H9 (cell line): ENCODE results near the gene PCDHGA9. TPM values are rescaled to one million over a fixed set of nuclear protein-coding genes. Genes with fewer than 3 reads are reported as not detected.
"Not testable (repeated sequence)": the region's sequence is repeated elsewhere in the genome, so short reads cannot be mapped to it uniquely, and the experiment has no call there.

ENCODE experiments used
- DNase-seq: peaks from one replicate; pipeline ENCODE4 v3.0.0-alpha.2; 2017
- H2AFZ ChIP-seq: one replicate; pipeline ENCODE4 v1.6.1; 2013; ENCODE audit warnings: mild to moderate bottlenecking, low read length, control low read depth, moderate library complexity
- H2AK5ac ChIP-seq: 2 replicates; pipeline ENCODE4 v1.6.1; 2013; ENCODE audit warnings: low read length, control low read depth, mixed read lengths; ENCODE audit not compliant: insufficient read length
- H2BK120ac ChIP-seq: one replicate; pipeline ENCODE4 v1.6.1; 2013; ENCODE audit warnings: low read depth, mild to moderate bottlenecking, low read length, control low read depth, inconsistent platforms; ENCODE audit not compliant: poor library complexity, severe bottlenecking
- H2BK12ac ChIP-seq: 2 replicates; pipeline ENCODE4 v1.6.1; 2013; ENCODE audit warnings: low read length, control low read depth, mixed read lengths, low read depth; ENCODE audit not compliant: insufficient read length
- H2BK15ac ChIP-seq: 2 replicates; pipeline ENCODE4 v1.6.1; 2013; ENCODE audit warnings: low read depth, low read length, control low read depth
- H2BK20ac ChIP-seq: one replicate; pipeline ENCODE4 v1.6.1; 2013; ENCODE audit warnings: low read depth, mild to moderate bottlenecking, low read length, control low read depth, inconsistent platforms; ENCODE audit not compliant: poor library complexity, severe bottlenecking
- H2BK5ac ChIP-seq: 2 replicates; pipeline ENCODE4 v1.6.1; 2013; ENCODE audit warnings: low read length, control low read depth, mixed read lengths; ENCODE audit not compliant: insufficient read length
- H3K14ac ChIP-seq: 2 replicates; pipeline ENCODE4 v1.6.1; 2013; ENCODE audit warnings: low read length, control low read depth; ENCODE audit not compliant: insufficient read depth
- H3K18ac ChIP-seq: 2 replicates; pipeline ENCODE4 v1.6.1; 2013; ENCODE audit warnings: low read depth, mild to moderate bottlenecking, mixed read lengths, low read length, control low read depth; ENCODE audit not compliant: insufficient read length
- H3K23ac ChIP-seq: 2 replicates; pipeline ENCODE4 v1.6.1; 2013; ENCODE audit warnings: low read length, control low read depth, mixed read lengths, low read depth; ENCODE audit not compliant: insufficient read length
- H3K23me2 ChIP-seq: 2 replicates; pipeline ENCODE4 v1.6.1; 2013; ENCODE audit warnings: low read depth, mild to moderate bottlenecking, mixed read lengths, low read length, control low read depth; ENCODE audit not compliant: insufficient read length, poor library complexity, severe bottlenecking
- H3K27ac ChIP-seq: 2 replicates; pipeline ENCODE4 v1.5.1; 2013; ENCODE audit warnings: low read length, control low read depth, mixed read lengths, low read depth; ENCODE audit not compliant: insufficient read length
- H3K27me3 ChIP-seq: 2 replicates; pipeline ENCODE4 v1.6.1; 2013; ENCODE audit warnings: low read length, control low read depth, inconsistent platforms; ENCODE audit not compliant: insufficient read depth
- H3K4ac ChIP-seq: 2 replicates; pipeline ENCODE4 v1.6.1; 2013; ENCODE audit warnings: low read depth, mild to moderate bottlenecking, control low read depth, inconsistent platforms, low read length, moderate library complexity
- H3K4me1 ChIP-seq: 2 replicates; pipeline ENCODE4 v1.6.1; 2013; ENCODE audit warnings: low read length, control low read depth, inconsistent platforms; ENCODE audit not compliant: insufficient read depth
- H3K4me2 ChIP-seq: 2 replicates; pipeline ENCODE4 v1.6.1; 2013; ENCODE audit warnings: low read length, control low read depth, mixed read lengths; ENCODE audit not compliant: insufficient read length, insufficient read depth
- H3K56ac ChIP-seq: 2 replicates; pipeline ENCODE4 v1.6.1; 2013; ENCODE audit warnings: low read depth, mild to moderate bottlenecking, mixed read lengths, low read length, control low read depth; ENCODE audit not compliant: insufficient read length
- H3K79me1 ChIP-seq: 2 replicates; pipeline ENCODE4 v1.6.1; 2013; ENCODE audit warnings: low read depth, mild to moderate bottlenecking, moderate library complexity, low read length, control low read depth, inconsistent platforms; ENCODE audit not compliant: insufficient read depth, poor library complexity, severe bottlenecking
- H3K79me2 ChIP-seq: 2 replicates; pipeline ENCODE4 v1.6.1; 2013; ENCODE audit warnings: low read length, control low read depth, inconsistent platforms; ENCODE audit not compliant: insufficient read depth
- H3K9ac ChIP-seq: 2 replicates; pipeline ENCODE4 v1.6.1; 2013; ENCODE audit warnings: low read length, control low read depth, mixed read lengths; ENCODE audit not compliant: insufficient read length; ENCODE audit errors: extremely low read depth
- H3K9me3 ChIP-seq: one replicate; pipeline ENCODE4 v1.6.1; 2013; ENCODE audit warnings: low read depth, low read length, inconsistent platforms; ENCODE audit not compliant: control insufficient read depth
- H3T11ph ChIP-seq: one replicate; pipeline ENCODE4 v1.6.1; 2013; ENCODE audit warnings: mild to moderate bottlenecking, low read length, control low read depth, inconsistent platforms
- H4K20me1 ChIP-seq: one replicate; pipeline ENCODE4 v1.6.1; 2013; ENCODE audit not compliant: control insufficient read depth, insufficient read length, insufficient read depth
- H4K5ac ChIP-seq: 2 replicates; pipeline ENCODE4 v1.6.1; 2013; ENCODE audit warnings: low read depth, mild to moderate bottlenecking, mixed read lengths, low read length, control low read depth; ENCODE audit not compliant: insufficient read length
- H4K8ac ChIP-seq: replicated peaks from 2 replicates; pipeline ENCODE4 v1.6.1; 2013; ENCODE audit warnings: low read length, control low read depth, mixed read lengths, low read depth; ENCODE audit not compliant: insufficient read length
- H4K91ac ChIP-seq: 2 replicates; pipeline ENCODE4 v1.6.1; 2013; ENCODE audit warnings: low read depth, mild to moderate bottlenecking, moderate library complexity, mixed read lengths, low read length, control low read depth; ENCODE audit not compliant: insufficient read length
- H3K27ac Mint-ChIP-seq, 3 experiments: 2 replicates in 2 of 3; 3 replicates in 1 of 3; pipeline ENCODE4 v1.8.0; 2020 to 2021; ENCODE audit warnings: mixed read lengths in 3 of 3, mild to moderate bottlenecking in 1 of 3, moderate library complexity in 1 of 3
- H3K27me3 Mint-ChIP-seq: 2 replicates; pipeline ENCODE4 v1.8.0; 2021; ENCODE audit warnings: low read depth, mild to moderate bottlenecking, moderate library complexity, mixed read lengths
- H3K36me3 Mint-ChIP-seq, 3 experiments: 2 replicates in 2 of 3; 3 replicates in 1 of 3; pipeline ENCODE4 v1.8.0; 2020 to 2021; ENCODE audit warnings: low read depth in 3 of 3, mixed read lengths in 3 of 3; ENCODE audit not compliant: insufficient read depth in 1 of 3
- H3K4me1 Mint-ChIP-seq, 2 experiments: 2 replicates each; pipeline ENCODE4 v1.8.0; 2020; ENCODE audit warnings: mixed read lengths in 2 of 2
- H3K4me3 Mint-ChIP-seq, 2 experiments: 2 replicates in 1 of 2; 3 replicates in 1 of 2; pipeline ENCODE4 v1.8.0; 2020 to 2021; ENCODE audit warnings: mild to moderate bottlenecking in 2 of 2, mixed read lengths in 2 of 2, moderate library complexity in 1 of 2
- H3K9me3 Mint-ChIP-seq, 2 experiments: 2 replicates in 1 of 2; 3 replicates in 1 of 2; pipeline ENCODE4 v1.8.0; 2020; ENCODE audit warnings: mild to moderate bottlenecking in 2 of 2, mixed read lengths in 2 of 2, moderate library complexity in 1 of 2
- WGBS: extraction: QIAGEN DNeasy Blood & Tissue Kit; methylation state at CpG from one replicate; pipeline ENCODE4 v1.1.7; 2013; ENCODE audit warnings: missing lambda C conversion rate, low lambda C conversion rate, mixed read lengths; ENCODE audit not compliant: insufficient read length; ENCODE audit errors: extremely low coverage; 5-methylcytosine and 5-hydroxymethylcytosine counted together
- total RNA-seq: library from RNA; stranded (reverse); gene quantifications from 2 replicates; pipeline ENCODE4 v1.2.1, GENCODE V29; 2021

PCDHGA9 gene
- total RNA-seq, 1 experiment from 2014 or later: 1.3 TPM

GRCh38 chr5:141415275-141415618 lies 12.7 kb downstream of the PCDHGA9 start:
- not testable (repeated sequence) for H3K79me2 ChIP-seq, H3K14ac ChIP-seq, H2BK15ac ChIP-seq, H3K79me1 ChIP-seq, H4K5ac ChIP-seq, H3K56ac ChIP-seq, H3K4ac ChIP-seq, H2AK5ac ChIP-seq, DNase-seq, H2BK5ac ChIP-seq, H3K27ac Mint-ChIP-seq, H4K20me1 ChIP-seq, H2AFZ ChIP-seq, H3K4me1 ChIP-seq, H3K4me3 Mint-ChIP-seq, H2BK20ac ChIP-seq, H3K23ac ChIP-seq, H3K27me3 ChIP-seq, H2BK12ac ChIP-seq, H4K91ac ChIP-seq, H3K4me2 ChIP-seq, H4K8ac ChIP-seq, H3K23me2 ChIP-seq, H3T11ph ChIP-seq, H3K18ac ChIP-seq, H3K9ac ChIP-seq, H2BK120ac ChIP-seq, H3K27ac ChIP-seq
- H3K9me3 ChIP-seq: peaks cover 13% of the 10 kb centered on the region
- Mint-ChIP-seq H3K9me3 (peaks cover 46 to 55% of the 10 kb centered on the region in 2 experiments), H3K36me3 (peaks cover 42 to 62% (median 43%) of the 10 kb centered on the region in 3 experiments), H3K27me3 (peaks cover 20% of the 10 kb centered on the region), H3K4me1 (peaks cover 9 to 18% of the 10 kb centered on the region in 2 experiments)
- no CpG with 5 or more reads among the region's 24 CpGs for WGBS
